Activated gamma-delta T cell treated with Interleukin-2 at 50 U/mL for 16 hours (primary cell): Measurements from ENCODE around the gene ITSN2.
"Not testable (repeated sequence)": the region's sequence is repeated elsewhere in the genome, so short reads cannot be mapped to it uniquely, and the experiment has no call there.

ENCODE experiments used
- DNase-seq: peaks from one replicate; pipeline ENCODE4 v3.0.0-alpha.2; 2020

Gene ITSN2

GRCh38 chr2:24360050-24360962 lies at the start of gene ITSN2:
ITSN2 (minus strand) TSS chr2:24360536; CDS start chr2:24328082, 32,454 bp downstream.
- peak; percentile 79 for DNase-seq

- no peak for DNase-seq
Measured at GRCh38 chr2:24409171-24409570, 48.8 kb upstream of the ITSN2 start.

- not testable (repeated sequence) for DNase-seq
Measured at GRCh38 chr2:24408704-24409103, 48.4 kb upstream of the ITSN2 start.

GRCh38 chr2:24404491-24404921 lies 44.2 kb upstream of the ITSN2 start:
- no peak for DNase-seq

- no peak for DNase-seq
Measured at GRCh38 chr2:24403832-24404212, 43.5 kb upstream of the ITSN2 start.

- DNase-seq, result no peak
Measured at GRCh38 chr2:24403168-24403831, 43.0 kb upstream of the ITSN2 start.

GRCh38 chr2:24402242-24403097 lies 42.1 kb upstream of the ITSN2 start:
- no peak for DNase-seq

- DNase-seq, result no peak
Measured at GRCh38 chr2:24400207-24400907, 40.0 kb upstream of the ITSN2 start.

- no peak for DNase-seq
Measured at GRCh38 chr2:24399434-24400206, 39.3 kb upstream of the ITSN2 start.

- DNase-seq, result no peak
Measured at GRCh38 chr2:24394998-24395397, 34.7 kb upstream of the ITSN2 start.

- DNase-seq, result no peak
Measured at GRCh38 chr2:24392542-24393059, 32.3 kb upstream of the ITSN2 start.

- DNase-seq, result no peak
Measured at GRCh38 chr2:24385366-24385765, 25.0 kb upstream of the ITSN2 start.

GRCh38 chr2:24382363-24383073 lies 22.2 kb upstream of the ITSN2 start:
- DNase-seq, result peak; percentile 51

- no peak for DNase-seq
Measured at GRCh38 chr2:24380820-24381219, 20.5 kb upstream of the ITSN2 start.

- DNase-seq, result no peak
Measured at GRCh38 chr2:24375349-24376087, 15.2 kb upstream of the ITSN2 start.

- DNase-seq, result no peak
Measured at GRCh38 chr2:24374301-24374700, 14.0 kb upstream of the ITSN2 start.

GRCh38 chr2:24372033-24372432 lies 11.7 kb upstream of the ITSN2 start:
- DNase-seq, result no peak

GRCh38 chr2:24365826-24366225 lies 5.5 kb upstream of the ITSN2 start:
- no peak for DNase-seq

GRCh38 chr2:24365051-24365450 lies 4.7 kb upstream of the ITSN2 start:
- DNase-seq, result no peak

GRCh38 chr2:24363301-24363700 lies 3.0 kb upstream of the ITSN2 start:
- no peak for DNase-seq
